ENCODE data around the gene ST13.
"Not testable (repeated sequence)": the region's sequence is repeated elsewhere in the genome, so short reads cannot be mapped to it uniquely, and the experiment has no call there.

ST13 gene

GRCh38 chr22:40874016-40874415 lies 17.6 kb upstream of the ST13 start:
- no peaks in the 10 kb centered on the region for H3K27me3 ChIP-seq (replicated peaks; ENCODE audit: control insufficient read depth, insufficient read depth, low read length)
- H3K4me3 ChIP-seq (replicated peaks; ENCODE audit: low read depth, low read length) = no peak overlapping the region
- peaks cover 2% of the 10 kb centered on the region for H3K36me3 ChIP-seq (ENCODE audit: control insufficient read depth, insufficient read depth, low read length)
- DNase-seq (ENCODE audit: extremely low read depth, insufficient read length) = no peak
- no peak for TF ChIP-seq CTCF (IDR thresholded peaks at IDR 0.05; ENCODE audit: insufficient read depth, low read length, poor library complexity, severe bottlenecking)

- not testable (repeated sequence) for H3K4me3 ChIP-seq (replicated peaks; ENCODE audit: low read depth, low read length)
Measured at GRCh38 chr22:40868379-40868778, 11.9 kb upstream of the ST13 start.

GRCh38 chr22:40867109-40867508 lies 10.7 kb upstream of the ST13 start:
- no peaks in the 10 kb centered on the region; the same call in 1 of the 2 replicates for H3K36me3 ChIP-seq (ENCODE audit: control insufficient read depth, insufficient read depth, low read length)
- TF ChIP-seq CTCF (IDR thresholded peaks at IDR 0.05; ENCODE audit: insufficient read depth, low read length, poor library complexity, severe bottlenecking) = no peak
- H3K27me3 ChIP-seq (replicated peaks; ENCODE audit: control insufficient read depth, insufficient read depth, low read length) = no peaks in the 10 kb centered on the region
- no peak for DNase-seq (ENCODE audit: extremely low read depth, insufficient read length)
- no peak overlapping the region for H3K4me3 ChIP-seq (replicated peaks; ENCODE audit: low read depth, low read length)

More at GRCh38 chr22:40868379-40868778, 11.9 kb upstream of the ST13 start:
- H3K27me3 ChIP-seq (replicated peaks; ENCODE audit: control insufficient read depth, insufficient read depth, low read length); H3K36me3 ChIP-seq (ENCODE audit: control insufficient read depth, insufficient read depth, low read length); DNase-seq (ENCODE audit: extremely low read depth, insufficient read length): not testable (repeated sequence)

GRCh38 chr22:40862537-40862936 lies 6.1 kb upstream of the ST13 start:
- DNase-seq (ENCODE audit: extremely low read depth, insufficient read length) = no peak
- no peak for TF ChIP-seq CTCF (IDR thresholded peaks at IDR 0.05; ENCODE audit: insufficient read depth, low read length, poor library complexity, severe bottlenecking)
- no peak overlapping the region for H3K4me3 ChIP-seq (replicated peaks; ENCODE audit: low read depth, low read length)
- H3K36me3 ChIP-seq (ENCODE audit: control insufficient read depth, insufficient read depth, low read length) = no peaks in the 10 kb centered on the region; the same call in none of the 2 replicates
- H3K27me3 ChIP-seq (replicated peaks; ENCODE audit: control insufficient read depth, insufficient read depth, low read length) = no peaks in the 10 kb centered on the region

- Histone ChIP-seq H3K4me3 (replicated peaks; ENCODE audit: low read depth, low read length) (no peak within 1 kb of the TSS), H3K36me3 (ENCODE audit: control insufficient read depth, insufficient read depth, low read length) (no peaks in the 10 kb centered on the region; the same call in none of the 2 replicates), H3K27me3 (replicated peaks; ENCODE audit: control insufficient read depth, insufficient read depth, low read length) (no peaks in the 10 kb centered on the region)
- TF ChIP-seq CTCF (IDR thresholded peaks at IDR 0.05; ENCODE audit: insufficient read depth, low read length, poor library complexity, severe bottlenecking) = no peak
- no peak for DNase-seq (ENCODE audit: extremely low read depth, insufficient read length)
Measured at GRCh38 chr22:40862013-40862412, 5.6 kb upstream of the ST13 start, which contains the start of gene DNAJB7. Gene DNAJB7 (minus strand): TSS chr22:40862113. CDS start chr22:40861994, 119 bp downstream.

GRCh38 chr22:40857309-40857855 lies 943 bp upstream of the ST13 start:
- Histone ChIP-seq H3K4me3 (replicated peaks; ENCODE audit: low read depth, low read length) (peak overlapping the region; percentile 99), H3K27me3 (replicated peaks; ENCODE audit: control insufficient read depth, insufficient read depth, low read length) (no peaks in the 10 kb centered on the region), H3K36me3 (ENCODE audit: control insufficient read depth, insufficient read depth, low read length) (no peaks in the 10 kb centered on the region; the same call in none of the 2 replicates)
- TF ChIP-seq CTCF (IDR thresholded peaks at IDR 0.05; ENCODE audit: insufficient read depth, low read length, poor library complexity, severe bottlenecking) = no peak
- DNase-seq (ENCODE audit: extremely low read depth, insufficient read length) = no peak
